ENCODE data around the gene CRYAA. TPM values are rescaled to one million over a fixed set of nuclear protein-coding genes. Genes with fewer than 3 reads are reported as not detected.

CRYAA gene
- polyA plus RNA-seq, 1 donor from 2014 or later, result not detected

DNA sequence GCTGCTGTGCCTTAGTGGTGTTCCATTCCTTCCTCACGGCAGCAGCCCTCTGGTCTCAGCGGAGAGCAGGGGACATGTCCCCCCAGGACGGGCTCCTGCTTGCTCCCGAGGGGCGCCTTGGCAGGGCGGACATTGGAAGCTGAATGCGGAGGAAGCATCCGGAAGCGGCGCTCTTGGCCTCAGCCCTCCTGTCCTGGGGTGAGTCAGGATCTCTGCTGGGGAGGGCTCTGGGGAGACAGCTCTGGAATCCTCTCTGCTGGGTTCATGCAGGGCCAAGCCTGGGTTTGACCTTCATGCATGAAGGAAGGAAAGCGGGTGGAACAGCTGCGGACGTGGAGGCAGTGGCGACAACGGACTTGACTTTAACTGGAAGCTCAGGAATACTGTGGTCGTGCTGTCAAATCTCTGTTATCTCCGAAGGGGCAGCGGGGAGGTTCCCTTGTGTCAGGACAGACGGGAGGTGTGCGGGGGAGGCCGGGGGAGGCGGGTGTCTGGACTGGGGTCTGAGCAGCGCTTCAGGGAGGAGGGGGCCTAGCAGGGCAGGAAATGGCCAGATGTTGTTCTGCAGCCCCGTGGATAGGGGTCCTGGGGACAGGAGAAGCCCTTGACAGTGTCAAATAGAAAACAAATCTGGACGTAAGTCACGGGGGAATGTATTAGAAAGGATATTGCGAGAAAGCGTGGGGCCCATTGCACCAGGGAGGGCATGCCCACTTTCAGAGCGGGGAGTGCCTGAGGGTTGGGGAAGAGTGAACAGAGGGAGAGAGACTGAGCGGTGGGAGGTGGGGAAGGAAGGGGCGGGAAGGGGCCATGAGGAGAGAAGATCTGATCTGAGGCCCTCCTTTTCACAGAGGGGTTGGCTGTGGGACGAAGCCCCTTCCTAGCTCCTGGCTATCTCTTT, 26.6 kb downstream of the CRYAA start:
- H3K27me3 ChIP-seq (ENCODE audit: insufficient read depth, low read depth, low read length), result no peaks in the 10 kb centered on the region
- no peak overlapping the region for H3K27ac ChIP-seq (ENCODE audit: low read length)
- no peaks in the 10 kb centered on the region for H3K79me2 ChIP-seq (replicated peaks; ENCODE audit: insufficient read depth, low read length)
- no peaks in the 10 kb centered on the region for H3K9me2 ChIP-seq (ENCODE audit: insufficient read depth, low read length)
- H3K9me3 ChIP-seq (ENCODE audit: low read length), result no peaks in the 10 kb centered on the region
- H3K4me2 ChIP-seq (ENCODE audit: low read length), result no peak overlapping the region
- no peak for TF ChIP-seq EP300 (conservative IDR thresholded peaks at IDR 0.05; ENCODE audit: poor library complexity, severe bottlenecking)
- TF ChIP-seq, protein P1, sequence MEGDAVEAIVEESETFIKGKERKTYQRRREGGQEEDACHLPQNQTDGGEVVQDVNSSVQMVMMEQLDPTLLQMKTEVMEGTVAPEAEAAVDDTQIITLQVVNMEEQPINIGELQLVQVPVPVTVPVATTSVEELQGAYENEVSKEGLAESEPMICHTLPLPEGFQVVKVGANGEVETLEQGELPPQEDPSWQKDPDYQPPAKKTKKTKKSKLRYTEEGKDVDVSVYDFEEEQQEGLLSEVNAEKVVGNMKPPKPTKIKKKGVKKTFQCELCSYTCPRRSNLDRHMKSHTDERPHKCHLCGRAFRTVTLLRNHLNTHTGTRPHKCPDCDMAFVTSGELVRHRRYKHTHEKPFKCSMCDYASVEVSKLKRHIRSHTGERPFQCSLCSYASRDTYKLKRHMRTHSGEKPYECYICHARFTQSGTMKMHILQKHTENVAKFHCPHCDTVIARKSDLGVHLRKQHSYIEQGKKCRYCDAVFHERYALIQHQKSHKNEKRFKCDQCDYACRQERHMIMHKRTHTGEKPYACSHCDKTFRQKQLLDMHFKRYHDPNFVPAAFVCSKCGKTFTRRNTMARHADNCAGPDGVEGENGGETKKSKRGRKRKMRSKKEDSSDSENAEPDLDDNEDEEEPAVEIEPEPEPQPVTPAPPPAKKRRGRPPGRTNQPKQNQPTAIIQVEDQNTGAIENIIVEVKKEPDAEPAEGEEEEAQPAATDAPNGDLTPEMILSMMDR (IDR thresholded peaks at IDR 0.05; ENCODE audit: poor library complexity, severe bottlenecking), result no peak
- TF ChIP-seq POLR2AphosphoS5 (IDR thresholded peaks at IDR 0.05), result no peak
- no peak for TF ChIP-seq MXI1 (conservative IDR thresholded peaks at IDR 0.05; ENCODE audit: poor library complexity, severe bottlenecking)
- H3K9ac ChIP-seq (ENCODE audit: low read length), result no peak overlapping the region
- no peaks in the 10 kb centered on the region for H4K20me1 ChIP-seq (ENCODE audit: insufficient read depth)
- no peaks in the 10 kb centered on the region for H3F3A ChIP-seq (ENCODE audit: insufficient read depth, low read length, poor library complexity, severe bottlenecking)
- H3K4me3 ChIP-seq (ENCODE audit: low read length), result no peak overlapping the region
- H2AFZ ChIP-seq (ENCODE audit: low read depth, low read length), result no peak overlapping the region
- no peaks in the 10 kb centered on the region for H3K36me3 ChIP-seq (ENCODE audit: insufficient read depth, low read length)

DNA sequence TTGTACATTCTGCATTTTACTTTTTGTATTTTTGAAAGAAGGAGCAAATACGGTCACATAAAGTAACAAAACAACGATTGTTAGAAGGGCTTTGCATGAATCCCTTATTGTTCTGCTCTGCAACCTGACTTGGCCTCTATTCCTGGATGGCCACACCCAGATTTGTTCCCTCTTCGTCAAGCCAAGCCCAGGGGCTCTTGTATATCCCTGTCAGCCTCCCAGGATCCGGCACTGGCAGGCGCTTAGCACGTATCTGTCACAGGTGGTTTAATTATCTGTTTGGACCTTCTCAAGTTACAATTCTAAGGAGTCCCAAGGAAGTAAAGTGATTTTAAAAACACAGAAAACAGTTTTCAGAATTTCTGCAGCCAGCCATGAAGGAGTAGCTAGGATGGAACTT, 28.0 kb downstream of the CRYAA start:
- no peak overlapping the region for H3K27ac ChIP-seq (ENCODE audit: low read length)
- no peaks in the 10 kb centered on the region for H3F3A ChIP-seq (ENCODE audit: insufficient read depth, low read length, poor library complexity, severe bottlenecking)
- H3K27me3 ChIP-seq (ENCODE audit: insufficient read depth, low read depth, low read length), result no peaks in the 10 kb centered on the region
- H3K79me2 ChIP-seq (replicated peaks; ENCODE audit: insufficient read depth, low read length), result no peaks in the 10 kb centered on the region
- H3K9ac ChIP-seq (ENCODE audit: low read length), result no peak overlapping the region
- no peak overlapping the region for H3K4me3 ChIP-seq (ENCODE audit: low read length)
- H3K4me2 ChIP-seq (ENCODE audit: low read length), result no peak overlapping the region
- H4K20me1 ChIP-seq (ENCODE audit: insufficient read depth), result no peaks in the 10 kb centered on the region
- no peaks in the 10 kb centered on the region for H3K36me3 ChIP-seq (ENCODE audit: insufficient read depth, low read length)
- H2AFZ ChIP-seq (ENCODE audit: low read depth, low read length), result no peak overlapping the region
- H3K9me2 ChIP-seq (ENCODE audit: insufficient read depth, low read length), result no peaks in the 10 kb centered on the region
- TF ChIP-seq, protein P1 (IDR thresholded peaks at IDR 0.05; ENCODE audit: poor library complexity, severe bottlenecking), result no peak
- TF ChIP-seq EP300 (conservative IDR thresholded peaks at IDR 0.05; ENCODE audit: poor library complexity, severe bottlenecking) (no peak), SMC3 (conservative IDR thresholded peaks at IDR 0.05; ENCODE audit: poor library complexity) (no peak)
- TF ChIP-seq, protein P2, sequence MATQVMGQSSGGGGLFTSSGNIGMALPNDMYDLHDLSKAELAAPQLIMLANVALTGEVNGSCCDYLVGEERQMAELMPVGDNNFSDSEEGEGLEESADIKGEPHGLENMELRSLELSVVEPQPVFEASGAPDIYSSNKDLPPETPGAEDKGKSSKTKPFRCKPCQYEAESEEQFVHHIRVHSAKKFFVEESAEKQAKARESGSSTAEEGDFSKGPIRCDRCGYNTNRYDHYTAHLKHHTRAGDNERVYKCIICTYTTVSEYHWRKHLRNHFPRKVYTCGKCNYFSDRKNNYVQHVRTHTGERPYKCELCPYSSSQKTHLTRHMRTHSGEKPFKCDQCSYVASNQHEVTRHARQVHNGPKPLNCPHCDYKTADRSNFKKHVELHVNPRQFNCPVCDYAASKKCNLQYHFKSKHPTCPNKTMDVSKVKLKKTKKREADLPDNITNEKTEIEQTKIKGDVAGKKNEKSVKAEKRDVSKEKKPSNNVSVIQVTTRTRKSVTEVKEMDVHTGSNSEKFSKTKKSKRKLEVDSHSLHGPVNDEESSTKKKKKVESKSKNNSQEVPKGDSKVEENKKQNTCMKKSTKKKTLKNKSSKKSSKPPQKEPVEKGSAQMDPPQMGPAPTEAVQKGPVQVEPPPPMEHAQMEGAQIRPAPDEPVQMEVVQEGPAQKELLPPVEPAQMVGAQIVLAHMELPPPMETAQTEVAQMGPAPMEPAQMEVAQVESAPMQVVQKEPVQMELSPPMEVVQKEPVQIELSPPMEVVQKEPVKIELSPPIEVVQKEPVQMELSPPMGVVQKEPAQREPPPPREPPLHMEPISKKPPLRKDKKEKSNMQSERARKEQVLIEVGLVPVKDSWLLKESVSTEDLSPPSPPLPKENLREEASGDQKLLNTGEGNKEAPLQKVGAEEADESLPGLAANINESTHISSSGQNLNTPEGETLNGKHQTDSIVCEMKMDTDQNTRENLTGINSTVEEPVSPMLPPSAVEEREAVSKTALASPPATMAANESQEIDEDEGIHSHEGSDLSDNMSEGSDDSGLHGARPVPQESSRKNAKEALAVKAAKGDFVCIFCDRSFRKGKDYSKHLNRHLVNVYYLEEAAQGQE (IDR thresholded peaks at IDR 0.05; ENCODE audit: borderline replicate concordance), result no peak
- no peaks in the 10 kb centered on the region for H3K9me3 ChIP-seq (ENCODE audit: low read length)

All from neural cell (in vitro differentiated cells).